Activated CD4-positive, alpha-beta T cell treated with anti-CD3 and anti-CD28 coated beads for 48 hours (primary cell): ENCODE measurements around the gene RIPOR1.

Experiments
- DNase-seq: peaks from one replicate; pipeline ENCODE4 v3.0.0-alpha.2; 2020

Gene RIPOR1

DNA sequence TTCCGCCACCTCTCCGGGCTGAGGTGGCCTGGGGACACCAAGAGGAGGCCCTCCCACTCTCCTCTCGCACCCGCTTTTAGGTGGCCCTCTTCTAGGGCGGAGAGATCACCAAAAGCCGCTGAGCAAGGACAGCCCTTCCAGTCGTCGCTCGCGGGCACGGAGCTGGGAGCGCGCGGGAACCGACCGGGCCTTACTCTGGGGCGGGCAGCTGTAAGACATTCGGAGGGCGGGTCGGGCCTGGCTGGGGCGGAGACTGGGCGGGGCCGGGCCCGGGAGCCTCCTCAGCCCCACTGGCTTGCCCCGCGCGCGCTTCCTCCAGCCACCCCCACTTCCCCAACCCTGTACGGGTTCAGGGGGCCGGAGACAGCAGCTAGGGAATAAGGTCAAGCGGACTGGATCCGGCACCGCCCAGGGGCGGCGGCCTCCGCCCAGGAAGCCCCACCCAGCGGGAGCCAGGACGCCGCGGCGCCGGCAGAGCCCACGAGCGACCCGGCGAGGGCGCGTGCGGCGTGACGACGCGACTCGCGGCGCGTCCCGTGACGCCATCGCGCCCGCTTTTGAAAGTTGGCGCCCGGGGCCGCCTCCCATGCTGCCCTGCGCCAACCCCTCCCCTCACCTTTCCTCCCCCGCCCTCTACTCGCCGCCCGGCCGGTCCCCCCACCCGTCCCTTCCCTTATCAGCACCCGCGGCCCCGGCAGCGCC, 33.3 kb downstream of the RIPOR1 start:
- DNase-seq, result peak; percentile 98

GRCh38 chr16:67562526-67562917, 33.9 kb downstream of the RIPOR1 start, which contains the start of gene CTCF:
CTCF (plus strand) TSS chr16:67562526; CDS start chr16:67610833, 48,307 bp downstream.
- peak; percentile 84 for DNase-seq

DNA sequence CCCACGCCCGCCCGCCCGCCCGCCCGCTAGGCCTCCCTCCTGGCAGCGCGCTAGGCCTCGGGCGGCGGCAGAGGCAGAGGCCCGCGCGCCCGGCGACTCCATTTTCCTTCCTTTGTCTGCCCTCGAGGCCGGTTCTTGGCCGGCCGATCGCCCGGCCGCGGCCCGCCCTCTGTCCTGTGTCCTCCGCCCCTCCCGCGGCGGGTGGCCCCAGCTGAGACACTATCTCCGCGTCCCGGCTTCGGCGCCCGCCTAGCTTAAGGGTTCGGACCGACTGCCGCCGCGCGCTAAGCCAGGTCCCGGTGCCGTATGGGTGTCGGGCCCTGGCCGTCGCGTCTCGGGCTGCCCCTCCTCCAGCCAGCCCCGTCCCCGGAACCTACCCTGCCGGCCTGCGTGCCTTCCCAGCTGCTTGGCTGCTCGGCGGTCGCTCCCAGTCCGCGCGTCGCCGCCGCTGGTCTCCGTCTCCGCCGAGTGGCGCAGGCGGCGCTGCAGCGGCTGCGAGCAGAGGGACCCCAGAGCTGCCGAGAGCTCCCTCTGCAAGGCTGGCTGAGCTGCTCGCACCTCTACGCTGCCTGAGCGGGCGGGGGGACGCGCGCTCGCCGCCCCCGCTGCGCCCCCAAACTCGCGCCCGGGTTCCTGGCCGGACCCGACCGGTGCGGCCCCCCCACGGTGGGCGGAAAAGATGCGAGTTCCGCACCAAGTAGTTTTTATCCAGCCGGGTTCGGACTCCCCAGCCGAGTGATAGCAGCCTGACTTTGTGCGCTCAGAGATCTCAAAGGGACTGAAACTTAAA, 34.5 kb downstream of the RIPOR1 start:
- DNase-seq, result peak; percentile 70

GRCh38 chr16:67563708-67564468, 35.3 kb downstream of the RIPOR1 start:
- peak; percentile 46 for DNase-seq

DNA sequence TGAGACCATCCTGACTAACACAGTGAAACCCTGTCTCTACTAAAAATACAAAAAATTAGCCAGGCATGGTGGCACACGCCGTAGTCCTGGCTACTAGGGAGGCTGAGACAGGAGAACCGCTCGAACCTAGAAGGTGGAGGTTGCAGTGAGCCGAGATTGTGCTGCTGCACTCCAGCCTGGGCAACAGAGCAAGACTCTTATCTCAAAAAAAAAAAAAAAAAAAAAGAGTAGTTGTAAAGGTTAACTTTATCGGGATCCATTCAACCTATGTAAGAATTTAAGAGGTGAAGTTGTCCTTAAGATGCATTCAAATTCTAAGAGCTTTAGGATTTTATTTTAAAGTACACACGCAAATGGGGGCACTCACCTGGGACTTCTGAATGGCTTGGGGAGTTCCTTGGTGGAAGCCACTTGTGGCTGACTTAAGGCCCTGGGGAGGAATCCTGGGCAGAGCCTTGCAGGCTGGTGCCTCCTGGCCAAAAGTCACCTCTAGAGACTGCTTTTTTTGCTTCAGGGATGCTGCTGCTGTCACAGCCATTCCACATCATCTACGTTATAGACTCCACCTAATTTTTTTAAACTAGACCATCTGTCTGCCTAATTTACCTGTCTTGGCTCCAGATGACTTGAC, 37.0 kb downstream of the RIPOR1 start:
- DNase-seq, result no peak

GRCh38 chr16:67571464-67571863, 42.8 kb downstream of the RIPOR1 start:
- no peak for DNase-seq

DNA sequence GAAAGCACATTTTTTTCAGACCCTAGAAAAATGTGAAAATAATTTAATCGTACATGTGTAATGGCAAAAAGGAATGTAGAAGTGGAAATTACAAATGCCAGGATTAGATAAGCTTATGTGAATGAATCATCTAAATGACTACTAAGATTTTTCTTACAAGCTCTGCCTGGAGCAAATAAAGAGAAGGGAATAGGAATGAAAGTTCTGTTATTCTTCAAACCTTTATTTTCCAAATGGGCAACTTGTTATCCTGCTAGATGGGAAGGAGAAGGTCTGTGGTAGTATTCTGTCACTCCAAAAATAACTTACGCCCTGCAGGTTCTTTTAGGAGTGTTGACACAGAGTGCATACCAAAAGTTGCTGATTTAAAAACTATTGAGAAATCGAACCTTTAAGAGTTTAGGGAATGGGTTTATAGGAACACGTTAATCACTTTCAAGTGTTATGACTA, 43.4 kb downstream of the RIPOR1 start:
- DNase-seq, result no peak

GRCh38 chr16:67579686-67580085, 51.1 kb downstream of the RIPOR1 start:
- DNase-seq, result no peak

DNA sequence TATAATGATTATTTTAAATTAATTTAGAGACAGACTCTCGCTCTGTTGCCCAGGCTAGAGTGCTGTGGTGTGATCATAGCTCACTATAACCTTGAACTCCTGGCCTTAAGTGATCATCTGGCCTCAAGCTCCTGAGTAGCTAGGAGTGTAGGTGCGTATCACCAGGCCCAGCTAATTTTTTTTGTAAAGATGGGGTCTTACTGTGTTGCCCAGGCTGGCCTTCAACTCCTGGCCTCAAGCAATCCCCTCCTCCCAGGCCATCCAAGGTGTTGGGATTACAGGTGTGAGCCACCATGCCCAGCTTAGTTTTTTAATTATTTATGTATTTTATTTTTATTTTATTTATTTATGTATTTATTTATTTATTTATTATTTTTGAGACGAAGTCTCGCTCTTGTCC, 51.6 kb downstream of the RIPOR1 start:
- DNase-seq, result no peak

DNA sequence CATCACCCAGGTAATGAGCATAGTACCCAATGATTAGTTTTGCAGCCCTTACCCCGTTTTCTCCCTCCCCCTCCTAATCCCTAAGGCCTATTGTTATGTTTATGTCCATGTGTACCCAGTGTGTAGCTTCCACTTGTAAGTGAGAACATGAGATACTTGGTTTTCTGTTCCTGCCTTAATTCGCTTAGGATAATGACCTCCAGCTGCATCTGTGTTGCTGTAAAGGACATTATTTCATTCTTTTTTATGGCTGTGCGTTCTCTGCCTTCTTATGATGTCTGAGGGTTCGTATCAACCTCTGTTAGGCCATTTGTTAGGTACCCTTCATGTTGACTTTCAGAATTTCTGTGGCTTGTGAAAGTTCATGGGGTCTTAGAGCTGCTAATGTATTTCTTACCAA, 64.7 kb downstream of the RIPOR1 start:
- DNase-seq, result no peak

DNA sequence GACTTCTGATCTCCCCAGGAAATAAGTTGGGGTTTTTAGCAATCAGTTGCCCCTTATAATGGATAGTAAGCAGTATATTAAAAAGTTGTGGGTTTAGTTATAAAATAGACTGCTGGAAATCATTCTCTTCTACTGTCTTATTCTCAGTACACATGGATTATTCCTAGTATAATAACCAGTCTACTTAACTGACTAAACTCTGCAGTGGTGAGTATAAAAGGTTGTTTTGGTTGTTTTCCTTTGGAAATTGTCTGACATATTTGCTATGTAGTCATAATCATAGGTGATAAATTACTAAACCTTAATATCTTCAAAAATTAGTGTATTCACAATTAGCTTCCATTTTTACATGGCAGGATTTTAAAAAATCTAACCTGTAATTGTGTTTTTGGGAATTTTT, 65.1 kb downstream of the RIPOR1 start:
- no peak for DNase-seq

- no peak for DNase-seq
Measured at GRCh38 chr16:67594256-67594915, 65.8 kb downstream of the RIPOR1 start.

DNA sequence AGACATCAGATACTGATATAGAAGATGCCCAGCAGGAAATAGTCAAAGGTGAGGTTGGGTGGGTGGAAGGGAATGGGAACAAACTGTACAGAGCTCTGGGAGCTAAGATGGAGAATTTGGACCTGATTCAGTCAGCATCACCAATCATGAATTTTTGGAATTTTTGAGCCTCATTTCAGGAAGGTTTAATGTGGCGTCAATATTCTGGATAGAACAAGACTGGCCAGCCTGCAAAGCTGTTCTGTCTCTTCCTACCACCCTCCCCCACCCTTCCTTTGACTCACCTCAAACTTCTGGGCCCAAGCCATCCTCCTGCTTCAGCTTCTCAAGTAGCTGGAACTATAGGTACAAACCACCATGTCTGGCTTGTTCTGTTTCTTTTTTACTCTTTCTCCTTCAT, 66.3 kb downstream of the RIPOR1 start:
- peak; percentile 15 for DNase-seq
